GM12874 (cell line): ENCODE measurements around the gene STOX2.

Experiments used
- TF ChIP-seq, protein P1 (sequence below): IDR thresholded peaks from 2 replicates; pipeline ENCODE4 v1.5.1; 2011; ENCODE audit warnings: low read depth, mild to moderate bottlenecking, control low read depth, low read length, moderate library complexity; ENCODE audit not compliant: insufficient read depth

The STOX2 gene

DNA sequence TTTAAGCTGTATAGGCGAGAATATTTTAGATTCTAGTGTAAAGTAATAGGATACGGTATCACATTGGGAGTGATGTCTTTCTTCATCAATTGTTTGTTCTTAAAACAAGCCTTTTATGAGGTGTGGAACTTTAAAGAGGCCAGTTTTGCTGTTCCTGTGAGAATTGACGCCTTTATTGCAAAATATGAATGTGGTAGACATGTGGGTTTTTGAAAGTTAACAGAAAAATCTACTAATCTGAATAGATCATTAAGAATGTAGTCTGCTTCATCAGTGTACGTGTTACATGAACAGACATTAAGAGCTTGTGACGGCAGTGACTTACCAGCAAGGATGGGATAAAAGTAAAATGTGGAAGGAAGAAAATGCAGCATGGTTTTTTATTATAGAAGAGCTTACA is 63.8 kb downstream of the STOX2 start:
- TF ChIP-seq, protein P1, sequence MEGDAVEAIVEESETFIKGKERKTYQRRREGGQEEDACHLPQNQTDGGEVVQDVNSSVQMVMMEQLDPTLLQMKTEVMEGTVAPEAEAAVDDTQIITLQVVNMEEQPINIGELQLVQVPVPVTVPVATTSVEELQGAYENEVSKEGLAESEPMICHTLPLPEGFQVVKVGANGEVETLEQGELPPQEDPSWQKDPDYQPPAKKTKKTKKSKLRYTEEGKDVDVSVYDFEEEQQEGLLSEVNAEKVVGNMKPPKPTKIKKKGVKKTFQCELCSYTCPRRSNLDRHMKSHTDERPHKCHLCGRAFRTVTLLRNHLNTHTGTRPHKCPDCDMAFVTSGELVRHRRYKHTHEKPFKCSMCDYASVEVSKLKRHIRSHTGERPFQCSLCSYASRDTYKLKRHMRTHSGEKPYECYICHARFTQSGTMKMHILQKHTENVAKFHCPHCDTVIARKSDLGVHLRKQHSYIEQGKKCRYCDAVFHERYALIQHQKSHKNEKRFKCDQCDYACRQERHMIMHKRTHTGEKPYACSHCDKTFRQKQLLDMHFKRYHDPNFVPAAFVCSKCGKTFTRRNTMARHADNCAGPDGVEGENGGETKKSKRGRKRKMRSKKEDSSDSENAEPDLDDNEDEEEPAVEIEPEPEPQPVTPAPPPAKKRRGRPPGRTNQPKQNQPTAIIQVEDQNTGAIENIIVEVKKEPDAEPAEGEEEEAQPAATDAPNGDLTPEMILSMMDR = no peak

- TF ChIP-seq, protein P1 = no peak
These were observed 64.5 kb downstream of the STOX2 start for GRCh38 chr4:183969596-183969995.

DNA sequence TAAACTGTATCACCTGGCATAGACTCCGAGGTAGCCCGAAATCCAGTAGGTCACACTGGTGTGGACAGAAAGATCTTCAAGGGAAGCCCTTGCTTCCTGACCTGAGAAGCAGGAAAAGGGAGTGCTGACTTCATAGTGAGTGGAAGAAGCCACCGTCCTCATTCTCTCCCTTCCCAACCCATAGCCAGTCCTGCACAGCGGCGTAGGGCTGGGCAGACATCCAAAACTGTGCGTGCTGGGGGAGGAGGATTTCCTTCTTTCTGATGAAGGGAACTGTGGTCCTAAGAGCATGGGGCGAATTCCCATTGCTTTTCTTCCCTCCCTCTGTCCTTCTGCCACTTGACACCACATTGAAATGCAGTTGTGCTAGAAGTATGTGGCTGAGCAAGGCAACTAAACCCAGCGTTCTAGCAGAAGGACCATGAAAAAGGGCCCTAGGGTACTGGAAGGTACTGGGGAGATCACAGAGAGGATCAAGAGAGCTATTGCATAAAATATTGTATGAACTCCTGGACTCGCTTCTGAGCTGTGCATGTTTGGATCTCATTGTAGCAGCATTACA is 66.9 kb downstream of the STOX2 start:
- TF ChIP-seq, protein P1 = no peak

DNA sequence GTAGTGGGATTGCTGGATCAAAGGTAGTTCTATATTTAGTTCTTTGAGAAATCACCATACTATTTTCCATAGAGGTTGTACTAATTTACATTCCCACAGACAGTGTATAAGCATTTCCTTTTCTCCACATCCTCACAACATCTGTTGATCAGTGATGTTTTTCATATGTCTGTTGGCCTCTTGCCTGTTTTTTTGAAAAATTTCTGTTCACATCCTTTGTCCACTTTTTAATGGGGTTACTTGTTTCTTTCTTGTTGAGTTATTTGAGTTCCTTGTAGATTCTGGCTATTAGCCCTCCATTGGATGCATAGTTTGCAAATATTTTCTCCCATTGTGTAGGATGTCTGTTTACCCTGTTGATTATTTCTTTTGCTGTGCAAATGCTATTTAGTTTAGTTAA is 72.6 kb downstream of the STOX2 start:
- TF ChIP-seq, protein P1 = no peak

GRCh38 chr4:183984566-183984965 is 79.5 kb downstream of the STOX2 start:
- TF ChIP-seq, protein P1 = no peak

GRCh38 chr4:183985786-183986185 is 80.7 kb downstream of the STOX2 start:
- TF ChIP-seq, protein P1 = no peak

GRCh38 chr4:183986291-183986970 is 81.3 kb downstream of the STOX2 start:
- TF ChIP-seq, protein P1 = no peak
